Vagina (tissue), 2 donors: Measurements from ENCODE around the gene PLIN5.

ENCODE experiments used
- POLR2A ChIP-seq, 2 donors: fragments of 450-650 bp; IDR thresholded peaks; one replicate each; pipeline ENCODE4 v1.6.1; 2017; ENCODE audit warnings: antibody characterized with exemption in 2 of 2, mild to moderate bottlenecking in 2 of 2, moderate library complexity in 2 of 2
- TF ChIP-seq, protein P1 (sequence below), 3 experiments: fragments of 450-650 bp in 2 of 3; fragments of 200-600 bp in 1 of 3; sonication (generic) in 1 of 3; IDR thresholded peaks; one replicate each; pipeline ENCODE4 v1.5.1; 2017 to 2019; ENCODE audit warnings: antibody characterized with exemption in 3 of 3, mild to moderate bottlenecking in 2 of 3, moderate library complexity in 2 of 3

GRCh38 chr19:4519521-4520277, 15.3 kb downstream of the PLIN5 start:
- TF ChIP-seq, protein P1, sequence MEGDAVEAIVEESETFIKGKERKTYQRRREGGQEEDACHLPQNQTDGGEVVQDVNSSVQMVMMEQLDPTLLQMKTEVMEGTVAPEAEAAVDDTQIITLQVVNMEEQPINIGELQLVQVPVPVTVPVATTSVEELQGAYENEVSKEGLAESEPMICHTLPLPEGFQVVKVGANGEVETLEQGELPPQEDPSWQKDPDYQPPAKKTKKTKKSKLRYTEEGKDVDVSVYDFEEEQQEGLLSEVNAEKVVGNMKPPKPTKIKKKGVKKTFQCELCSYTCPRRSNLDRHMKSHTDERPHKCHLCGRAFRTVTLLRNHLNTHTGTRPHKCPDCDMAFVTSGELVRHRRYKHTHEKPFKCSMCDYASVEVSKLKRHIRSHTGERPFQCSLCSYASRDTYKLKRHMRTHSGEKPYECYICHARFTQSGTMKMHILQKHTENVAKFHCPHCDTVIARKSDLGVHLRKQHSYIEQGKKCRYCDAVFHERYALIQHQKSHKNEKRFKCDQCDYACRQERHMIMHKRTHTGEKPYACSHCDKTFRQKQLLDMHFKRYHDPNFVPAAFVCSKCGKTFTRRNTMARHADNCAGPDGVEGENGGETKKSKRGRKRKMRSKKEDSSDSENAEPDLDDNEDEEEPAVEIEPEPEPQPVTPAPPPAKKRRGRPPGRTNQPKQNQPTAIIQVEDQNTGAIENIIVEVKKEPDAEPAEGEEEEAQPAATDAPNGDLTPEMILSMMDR (IDR thresholded peaks at IDR 0.05): no peak
- no peak for TF ChIP-seq POLR2A (IDR thresholded peaks at IDR 0.05)
